K562 (cell line): Measurements from ENCODE around the gene BRCA1. TPM values are rescaled to one million over a fixed set of nuclear protein-coding genes. Genes with fewer than 3 reads are reported as not detected.

ENCODE experiments used
- ATAC-seq: fragments of 200-7000 bp; cut with Tn5 transposase; 3 replicates; pipeline ENCODE4 v1.9.1; 2020; ENCODE audit warnings: moderate library complexity
- BruUV-seq: library from RNA; stranded (reverse); fragments of 400-500 nt; replicated peaks from 2 replicates; lab custom pipeline; 2021; lab: Mats Ljungman, UMichigan
- CTCF ChIA-PET: fragments of 300-600 bp; formaldehyde crosslinking; extraction: SDS; loops from one replicate; lab custom pipeline; 2021; ENCODE audit warnings: low intra/inter-chr PET ratio; lab: Yijun Ruan, JAX
- POLR2A ChIA-PET: fragments of 300-600, 350-650 bp; sonication (Branson Sonifier 250); formaldehyde crosslinking; extraction: SDS; loops from one replicate; lab custom pipeline; 2021; ENCODE audit warnings: antibody characterized with exemption, inconsistent platforms; lab: Yijun Ruan, JAX
- DNase-seq, 4 experiments: peaks; one replicate each; pipeline versions ENCODE4 v3.0.0 to v3.0.0-alpha.2; 2011 to 2018; ENCODE audit warnings: low spot score in 3 of 4, mixed read lengths in 3 of 4; ENCODE audit errors: extremely low read depth in 1 of 4
- FAIRE-seq: peaks from 2 replicates; lab custom pipeline; 2011; peaks lifted over from hg19 to GRCh38; lab: Jason Lieb, UNC
- H2AFZ ChIP-seq: 2 replicates; pipeline ENCODE4 v1.6.0; 2011; ENCODE audit warnings: low read depth, low read length, control low read depth, inconsistent platforms
- H3K27ac ChIP-seq: fragments of 200-600 bp; 3 replicates; pipeline ENCODE4 v1.8.0; 2011; ENCODE audit warnings: low read depth, mild to moderate bottlenecking, control low read depth, inconsistent platforms, low read length, moderate library complexity, mixed read lengths; ENCODE audit errors: extremely low read depth
- H3K27me3 ChIP-seq, 2 experiments: fragments of 300-600 bp in 1 of 2; 2 replicates in 1 of 2; 3 replicates in 1 of 2; pipeline versions ENCODE4 v1.6.0 to v1.8.0; 2011; ENCODE audit warnings: inconsistent platforms in 2 of 2, low read length in 2 of 2, mild to moderate bottlenecking in 1 of 2, mixed read lengths in 1 of 2, moderate library complexity in 1 of 2; ENCODE audit not compliant: control insufficient read depth in 2 of 2, insufficient read depth in 2 of 2
- H3K36me3 ChIP-seq: fragments of 300-600 bp; 3 replicates; pipeline ENCODE4 v1.8.0; 2011; ENCODE audit warnings: mild to moderate bottlenecking, low read length, inconsistent platforms; ENCODE audit not compliant: control insufficient read depth, insufficient read depth
- H3K4me1 ChIP-seq, 2 experiments: fragments of 200-600 bp in 1 of 2; replicated peaks in 1 of 2; 2 replicates in 1 of 2; 3 replicates in 1 of 2; pipeline versions ENCODE4 v1.5.1 to v1.8.0; 2011; ENCODE audit warnings: inconsistent platforms in 2 of 2, low read length in 2 of 2, mild to moderate bottlenecking in 1 of 2, mixed read lengths in 1 of 2, moderate library complexity in 1 of 2; ENCODE audit not compliant: control insufficient read depth in 2 of 2, insufficient read depth in 2 of 2
- H3K4me2 ChIP-seq: 2 replicates; pipeline ENCODE4 v1.6.1; 2011; ENCODE audit warnings: low read length, control low read depth, inconsistent platforms, mixed read lengths; ENCODE audit not compliant: insufficient read depth
- H3K4me3 ChIP-seq: fragments of 200-600 bp; sonication (generic), shearing (Covaris generic); 2 replicates; pipeline ENCODE4 v1.5.1; 2016; ENCODE audit warnings: control low read depth, inconsistent platforms
- H3K79me2 ChIP-seq: fragments of 200-600 bp; 3 replicates; pipeline ENCODE4 v1.8.0; 2011; ENCODE audit warnings: low read length, inconsistent platforms; ENCODE audit not compliant: control insufficient read depth, insufficient read depth
- H3K9ac ChIP-seq, 2 experiments: 2 replicates each; pipeline versions ENCODE4 v1.6.0 to v1.6.1; 2011; ENCODE audit warnings: low read depth in 2 of 2, low read length in 2 of 2, control low read depth in 1 of 2, inconsistent platforms in 1 of 2, mild to moderate bottlenecking in 1 of 2, mixed read lengths in 1 of 2; ENCODE audit not compliant: insufficient read depth in 1 of 2
- H3K9me1 ChIP-seq: one replicate; pipeline ENCODE4 v1.6.0; 2011; ENCODE audit warnings: inconsistent platforms, mild to moderate bottlenecking, low read length, moderate library complexity; ENCODE audit not compliant: control insufficient read depth, insufficient read depth
- H3K9me3 ChIP-seq: replicated peaks from 2 replicates; pipeline ENCODE4 v1.5.1; 2011; ENCODE audit warnings: low read depth, low read length, inconsistent platforms; ENCODE audit not compliant: control insufficient read depth, insufficient read depth
- H4K20me1 ChIP-seq: replicated peaks from 2 replicates; pipeline ENCODE4 v1.6.1; 2011; ENCODE audit warnings: low read length, inconsistent platforms, mixed read lengths; ENCODE audit not compliant: control insufficient read depth, insufficient read depth
- CEBPB ChIP-seq: fragments of 450-650 bp; IDR thresholded peaks from 2 replicates; pipeline ENCODE4 v1.6.1; 2016; ENCODE audit warnings: missing genetic modification characterization, missing compliant biosample characterization
- ZNF589 ChIP-seq: fragments of 200-800 bp; sonication (Bioruptor generic); IDR thresholded peaks from 2 replicates; pipeline ENCODE4 v1.6.1; 2016; ENCODE audit warnings: low read depth, missing genetic modification characterization, missing compliant biosample characterization
- WGBS: fragments of 100-300 bp; shearing (Covaris generic); methylation state at CpG from one replicate; pipeline ENCODE4 v1.1.6; 2016; ENCODE audit warnings: low coverage, mixed read lengths; ENCODE audit not compliant: insufficient coverage; ENCODE audit errors: missing lambda C conversion rate; 5-methylcytosine and 5-hydroxymethylcytosine counted together
- in situ Hi-C: fragments of 300-500 bp; cut with MboI; formaldehyde crosslinking; loops from 4 replicates; pipeline ENCODE4 v1.15.0; 2018; ENCODE audit warnings: inconsistent platforms, mixed read lengths
- intact Hi-C: fragments of 100-400 bp; cut with micrococcal nuclease; formaldehyde crosslinking; loops from 2 replicates; pipeline ENCODE4 v1.14.2; 2022
- polyA plus RNA-seq, 8 experiments: library from polyadenylated mRNA; depleted of rRNA in 4 of 8; stranded (reverse) in 5 of 8; unstranded in 3 of 8; fragments of >200 nt; fragmentation: Nextera tagmentation in 2 of 8; fragmentation: Illumina TruSeq in 1 of 8; extraction: Ambion mirVana in 2 of 8; extraction: Trizol in 1 of 8; gene quantifications; 2 replicates each; pipeline versions ENCODE4 v1.2.1 to v1.2.3, GENCODE V29; 2011 to 2014; ENCODE audit warnings: inconsistent platforms in 1 of 8, missing spikeins in 1 of 8
- total RNA-seq, 7 experiments: library from RNA; depleted of rRNA in 6 of 7; stranded (reverse); fragments of >200 nt in 6 of 7; fragmentation: Illumina TruSeq in 2 of 7; extraction: Trizol in 2 of 7; gene quantifications; 2 replicates each; pipeline versions ENCODE4 v1.2.1 to v1.2.3, GENCODE V29; 2011 to 2021; ENCODE audit warnings: low replicate concordance in 1 of 7

The BRCA1 gene
- total and polyA plus RNA-seq, 9 of the 15 experiments (the other 6 are each of a cell fraction or from before 2014, with no cell fraction given), result 25.9 to 95.3 (median 62.3) TPM

GRCh38 chr17:43031666-43032065 lies 93.5 kb downstream of the BRCA1 start (continued):
- TF ChIP-seq CEBPB, result no peak

DNA sequence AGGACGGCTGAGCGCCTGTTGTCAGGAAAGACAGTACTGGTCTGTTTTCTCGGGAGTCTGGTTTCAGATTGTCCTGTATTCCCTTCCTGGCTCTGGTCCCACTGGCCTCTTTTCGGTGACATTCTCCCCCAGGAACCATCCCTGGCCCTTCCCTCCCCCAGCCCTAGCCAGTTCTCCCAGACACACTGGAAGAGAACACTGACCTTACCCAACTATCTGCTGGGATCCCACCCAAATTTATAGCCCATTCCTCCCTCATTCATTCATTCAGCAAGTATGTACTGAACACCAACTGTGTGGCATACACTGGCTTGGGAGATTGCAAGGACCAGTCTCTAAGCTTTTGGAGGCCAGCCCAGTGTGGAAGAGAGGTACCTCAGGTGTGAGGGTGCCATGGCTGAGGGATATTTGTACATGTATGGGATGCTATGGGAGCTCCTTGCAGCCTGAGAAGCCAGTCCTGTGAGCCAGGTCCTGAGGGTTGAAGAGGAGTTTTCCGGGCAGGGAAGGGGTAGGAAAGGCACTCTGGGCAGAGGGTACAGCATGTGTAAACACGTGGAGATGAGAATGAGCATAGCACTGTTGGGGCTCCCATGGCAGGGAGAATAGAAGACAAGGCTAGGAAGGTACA lies 94.9 kb downstream of the BRCA1 start:
- peaks cover 5 to 26% of the 10 kb centered on the region in 2 experiments for H3K4me1 ChIP-seq
- TF ChIP-seq ZNF589 (CRISPR knock-in tag), result no peak
- TF ChIP-seq, all 486 proteins: peak for 0
- Histone ChIP-seq H3K9me1 (no peaks in the 10 kb centered on the region), H3K9ac (peak overlapping the region in 1 of 2 experiments; percentile 24; a peak in 1 of 4 replicates), H3K4me3 (no peak overlapping the region), H2AFZ (no peak overlapping the region), H3K4me2 (no peak overlapping the region), H3K27me3 (no peaks in the 10 kb centered on the region), H4K20me1 (no peaks in the 10 kb centered on the region), H3K9me3 (no peaks in the 10 kb centered on the region), H3K27ac (no peak overlapping the region), H3K36me3 (no peaks in the 10 kb centered on the region), H3K79me2 (no peaks in the 10 kb centered on the region)
- peak; percentile 11 for FAIRE-seq
- in situ Hi-C loops, result no loop called here
- CTCF ChIA-PET, result no interaction called here
- BruUV-seq, result no TSS peak
- no peak for ATAC-seq
- WGBS, result 32% methylated on average over 6 of the region's 6 CpGs
- no peak for DNase-seq
- intact Hi-C loops, result no loop called here
- POLR2A ChIA-PET, result interaction anchor here (0.7 to 1.8 kb wide), 3 partner anchors 12 to 34 kb away, joined by 3 to 7 read pairs (median 6); partner anchors contain the start of gene RPL27
